ENCODE measurements around the gene TWNK.

DNA sequence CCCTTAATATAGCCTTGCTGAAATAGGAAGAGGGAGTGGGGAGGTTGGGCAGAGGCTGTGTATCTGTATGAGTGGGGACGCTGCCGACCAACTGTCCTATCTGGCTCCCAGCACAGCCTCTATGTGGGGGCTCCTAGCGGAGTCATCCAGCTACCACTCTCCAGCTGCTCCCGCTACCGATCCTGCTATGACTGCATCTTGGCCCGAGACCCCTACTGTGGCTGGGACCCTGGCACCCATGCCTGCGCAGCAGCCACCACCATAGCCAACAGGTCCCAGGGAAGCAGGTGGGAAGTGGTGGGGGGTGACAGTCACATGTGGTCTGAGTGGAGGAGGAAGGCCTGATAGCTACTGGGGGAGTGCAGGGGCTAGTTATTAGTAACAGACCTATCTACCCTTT is 6.6 kb upstream of the TWNK start:
- no peak for TF ChIP-seq POLR2A (IDR thresholded peaks at IDR 0.05; ENCODE audit: extremely low read depth, insufficient read length)
- TF ChIP-seq, protein P1, sequence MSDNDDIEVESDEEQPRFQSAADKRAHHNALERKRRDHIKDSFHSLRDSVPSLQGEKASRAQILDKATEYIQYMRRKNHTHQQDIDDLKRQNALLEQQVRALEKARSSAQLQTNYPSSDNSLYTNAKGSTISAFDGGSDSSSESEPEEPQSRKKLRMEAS (IDR thresholded peaks at IDR 0.05; ENCODE audit: low read depth, low read length): no peak
- TF ChIP-seq, protein P2, sequence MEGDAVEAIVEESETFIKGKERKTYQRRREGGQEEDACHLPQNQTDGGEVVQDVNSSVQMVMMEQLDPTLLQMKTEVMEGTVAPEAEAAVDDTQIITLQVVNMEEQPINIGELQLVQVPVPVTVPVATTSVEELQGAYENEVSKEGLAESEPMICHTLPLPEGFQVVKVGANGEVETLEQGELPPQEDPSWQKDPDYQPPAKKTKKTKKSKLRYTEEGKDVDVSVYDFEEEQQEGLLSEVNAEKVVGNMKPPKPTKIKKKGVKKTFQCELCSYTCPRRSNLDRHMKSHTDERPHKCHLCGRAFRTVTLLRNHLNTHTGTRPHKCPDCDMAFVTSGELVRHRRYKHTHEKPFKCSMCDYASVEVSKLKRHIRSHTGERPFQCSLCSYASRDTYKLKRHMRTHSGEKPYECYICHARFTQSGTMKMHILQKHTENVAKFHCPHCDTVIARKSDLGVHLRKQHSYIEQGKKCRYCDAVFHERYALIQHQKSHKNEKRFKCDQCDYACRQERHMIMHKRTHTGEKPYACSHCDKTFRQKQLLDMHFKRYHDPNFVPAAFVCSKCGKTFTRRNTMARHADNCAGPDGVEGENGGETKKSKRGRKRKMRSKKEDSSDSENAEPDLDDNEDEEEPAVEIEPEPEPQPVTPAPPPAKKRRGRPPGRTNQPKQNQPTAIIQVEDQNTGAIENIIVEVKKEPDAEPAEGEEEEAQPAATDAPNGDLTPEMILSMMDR (IDR thresholded peaks at IDR 0.05; ENCODE audit: low read depth, low read length): no peak
- no peak for TF ChIP-seq MYC (IDR thresholded peaks at IDR 0.05; ENCODE audit: low read depth, low read length)
